Neural progenitor cell (in vitro differentiated cells): ENCODE data around the gene GDE1. TPM values are rescaled to one million over a fixed set of nuclear protein-coding genes. Genes with fewer than 3 reads are reported as not detected.

Experiments
- DNase-seq: peaks from one replicate; pipeline ENCODE4 v3.0.0-alpha.2; 2016; ENCODE audit warnings: low spot score
- H2AFZ ChIP-seq: fragments of 200-600 bp; sonication (generic); replicated peaks from 2 replicates; pipeline ENCODE4 v1.6.1; 2016; ENCODE audit warnings: antibody characterized with exemption
- H3F3A ChIP-seq: fragments of 200-600 bp; sonication (generic); 2 replicates; pipeline ENCODE4 v1.6.1; 2016; ENCODE audit warnings: antibody characterized with exemption, low read depth
- H3K27ac ChIP-seq: fragments of 200-600 bp; sonication (generic); 2 replicates; pipeline ENCODE4 v1.5.1; 2016; ENCODE audit warnings: mild to moderate bottlenecking
- H3K27me3 ChIP-seq: fragments of 200-600 bp; sonication (generic); 2 replicates; pipeline ENCODE4 v1.6.1; 2016; ENCODE audit warnings: mild to moderate bottlenecking, moderate library complexity
- H3K36me3 ChIP-seq: fragments of 200-600 bp; sonication (generic); 2 replicates; pipeline ENCODE4 v1.5.1; 2016
- H3K4me1 ChIP-seq: fragments of 200-600 bp; sonication (generic); 2 replicates; pipeline ENCODE4 v1.6.1; 2016; ENCODE audit warnings: mixed run types
- H3K4me2 ChIP-seq: fragments of 200-600 bp; sonication (generic); 2 replicates; pipeline ENCODE4 v1.6.1; 2016
- H3K4me3 ChIP-seq: fragments of 200-600 bp; sonication (generic); 2 replicates; pipeline ENCODE4 v1.5.1; 2016
- H3K79me2 ChIP-seq: fragments of 200-600 bp; sonication (generic); 2 replicates; pipeline ENCODE4 v1.6.1; 2016; ENCODE audit warnings: low read depth
- H3K9ac ChIP-seq: fragments of 200-600 bp; sonication (generic); 2 replicates; pipeline ENCODE4 v1.6.1; 2016
- H3K9me3 ChIP-seq: fragments of 200-600 bp; sonication (generic); 2 replicates; pipeline ENCODE4 v1.5.1; 2016; ENCODE audit warnings: low read depth
- H4K20me1 ChIP-seq: fragments of 200-600 bp; sonication (generic); 2 replicates; pipeline ENCODE4 v1.6.1; 2016; ENCODE audit warnings: low read depth
- H3K27ac Mint-ChIP-seq: 3 replicates; pipeline ENCODE4 v1.8.0; 2021; ENCODE audit warnings: mixed read lengths
- H3K27me3 Mint-ChIP-seq: 2 replicates; pipeline ENCODE4 v1.8.0; 2022; ENCODE audit warnings: low read depth, mild to moderate bottlenecking, inconsistent platforms, moderate library complexity, mixed read lengths; ENCODE audit not compliant: insufficient read depth
- H3K36me3 Mint-ChIP-seq: 3 replicates; pipeline ENCODE4 v1.8.0; 2021; ENCODE audit warnings: mixed read lengths
- H3K4me1 Mint-ChIP-seq: 3 replicates; pipeline ENCODE4 v1.8.0; 2021; ENCODE audit warnings: mixed read lengths
- H3K4me3 Mint-ChIP-seq: 3 replicates; pipeline ENCODE4 v1.8.0; 2021; ENCODE audit warnings: mild to moderate bottlenecking, moderate library complexity, mixed read lengths
- H3K9me3 Mint-ChIP-seq: 3 replicates; pipeline ENCODE4 v1.8.0; 2020; ENCODE audit warnings: mixed read lengths
- EZH2 ChIP-seq: fragments of 200-600 bp; sonication (generic); IDR thresholded peaks from 2 replicates; pipeline ENCODE4 v1.6.1; 2017; ENCODE audit warnings: antibody characterized with exemption, mild to moderate bottlenecking, moderate library complexity
- EZH2phosphoT487 ChIP-seq: fragments of 200-600 bp; sonication (generic); IDR thresholded peaks from 2 replicates; pipeline ENCODE4 v1.6.1; 2017; ENCODE audit warnings: antibody characterized with exemption
- total RNA-seq: library from RNA; depleted of rRNA; stranded (reverse); fragments of >200 nt; gene quantifications from 2 replicates; pipeline ENCODE4 v1.2.3, GENCODE V29; 2015; ENCODE audit warnings: low replicate concordance
- TF ChIP-seq, protein P1 (sequence below): fragments of 200-600 bp; sonication (generic); IDR thresholded peaks from 2 replicates; pipeline ENCODE4 v1.5.1; 2017; ENCODE audit warnings: antibody characterized with exemption, mild to moderate bottlenecking

The GDE1 gene
- total RNA-seq, 1 donor from 2014 or later, result 43.0 TPM

DNA sequence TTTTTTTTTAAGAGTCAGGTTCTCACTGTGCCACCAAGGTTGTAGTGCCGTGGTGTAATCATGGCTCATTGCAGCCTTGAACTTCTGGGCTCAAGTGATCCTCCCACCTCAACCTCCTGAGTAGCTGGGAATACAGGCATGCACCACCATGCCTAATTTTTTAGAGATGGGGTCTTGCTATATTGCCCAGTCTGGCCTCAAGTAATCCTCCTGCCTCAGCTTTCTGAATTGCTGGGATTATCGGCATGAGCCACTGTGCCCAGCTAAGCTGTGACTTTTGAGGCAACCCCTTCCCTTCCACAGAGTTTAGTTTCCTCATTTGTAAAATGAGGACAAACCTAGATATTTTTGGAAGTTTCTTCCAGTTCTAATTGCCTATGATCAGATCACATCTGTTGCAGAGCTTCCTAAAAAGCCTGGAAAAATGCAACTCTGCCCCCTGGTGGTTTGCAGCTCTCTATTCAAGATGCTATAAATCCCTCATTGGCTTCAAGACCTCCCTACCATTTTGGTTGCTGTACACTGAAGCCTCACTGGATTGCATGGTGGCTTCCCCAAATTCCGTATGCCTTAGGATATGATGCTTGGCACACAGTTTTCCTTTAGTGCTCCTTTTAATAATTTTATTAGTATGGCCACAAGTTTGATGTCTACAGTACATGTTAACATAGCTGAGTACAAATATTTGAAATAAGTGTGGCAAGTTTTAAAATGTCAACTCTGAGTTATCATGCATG, 19.3 kb downstream of the GDE1 start:
- no peaks in the 10 kb centered on the region for H3K27me3 Mint-ChIP-seq
- no peaks in the 10 kb centered on the region for H3K9me3 Mint-ChIP-seq
- H3K9me3 ChIP-seq, result no peaks in the 10 kb centered on the region
- no peaks in the 10 kb centered on the region for H3F3A ChIP-seq
- DNase-seq, result peak; percentile 85
- H3K27me3 ChIP-seq, result no peaks in the 10 kb centered on the region
- H3K36me3 Mint-ChIP-seq, result peaks cover 47% of the 10 kb centered on the region
- H3K4me3 ChIP-seq, result no peak overlapping the region
- no peak overlapping the region for H3K27ac ChIP-seq
- H3K4me1 ChIP-seq, result no peaks in the 10 kb centered on the region
- no peak overlapping the region for H3K9ac ChIP-seq
- peaks cover 4% of the 10 kb centered on the region for H3K4me1 Mint-ChIP-seq
- no peak overlapping the region for H3K4me2 ChIP-seq
- H3K36me3 ChIP-seq, result no peaks in the 10 kb centered on the region
- H2AFZ ChIP-seq, result no peak overlapping the region
- no peak overlapping the region for H3K4me3 Mint-ChIP-seq
- TF ChIP-seq, protein P1, sequence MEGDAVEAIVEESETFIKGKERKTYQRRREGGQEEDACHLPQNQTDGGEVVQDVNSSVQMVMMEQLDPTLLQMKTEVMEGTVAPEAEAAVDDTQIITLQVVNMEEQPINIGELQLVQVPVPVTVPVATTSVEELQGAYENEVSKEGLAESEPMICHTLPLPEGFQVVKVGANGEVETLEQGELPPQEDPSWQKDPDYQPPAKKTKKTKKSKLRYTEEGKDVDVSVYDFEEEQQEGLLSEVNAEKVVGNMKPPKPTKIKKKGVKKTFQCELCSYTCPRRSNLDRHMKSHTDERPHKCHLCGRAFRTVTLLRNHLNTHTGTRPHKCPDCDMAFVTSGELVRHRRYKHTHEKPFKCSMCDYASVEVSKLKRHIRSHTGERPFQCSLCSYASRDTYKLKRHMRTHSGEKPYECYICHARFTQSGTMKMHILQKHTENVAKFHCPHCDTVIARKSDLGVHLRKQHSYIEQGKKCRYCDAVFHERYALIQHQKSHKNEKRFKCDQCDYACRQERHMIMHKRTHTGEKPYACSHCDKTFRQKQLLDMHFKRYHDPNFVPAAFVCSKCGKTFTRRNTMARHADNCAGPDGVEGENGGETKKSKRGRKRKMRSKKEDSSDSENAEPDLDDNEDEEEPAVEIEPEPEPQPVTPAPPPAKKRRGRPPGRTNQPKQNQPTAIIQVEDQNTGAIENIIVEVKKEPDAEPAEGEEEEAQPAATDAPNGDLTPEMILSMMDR, result peak; percentile 86
- TF ChIP-seq EZH2, result no peak
- no peaks in the 10 kb centered on the region for H3K79me2 ChIP-seq
- H4K20me1 ChIP-seq, result no peaks in the 10 kb centered on the region
- H3K27ac Mint-ChIP-seq, result no peak overlapping the region

DNA sequence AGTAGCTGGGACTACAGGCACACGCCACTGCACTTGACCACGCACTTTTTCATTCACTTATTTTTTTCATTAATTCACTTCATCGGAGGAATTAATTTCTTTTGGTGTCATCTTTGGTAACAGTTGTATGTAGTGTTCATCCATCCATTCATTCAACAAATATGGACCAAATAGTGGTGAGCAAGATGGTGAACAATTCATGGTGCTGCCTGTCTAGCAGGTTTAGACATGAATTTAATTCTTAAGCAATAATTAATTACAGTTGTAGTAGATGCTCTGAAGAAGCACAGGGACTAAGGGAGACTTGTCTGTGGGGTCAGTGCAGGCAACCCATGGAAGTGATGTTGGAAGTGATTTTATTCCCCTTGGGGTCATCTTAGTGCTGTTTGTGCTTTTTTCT, 22.4 kb downstream of the GDE1 start:
- no peak overlapping the region for H3K27ac Mint-ChIP-seq
- H3K4me1 Mint-ChIP-seq, result peaks cover 4% of the 10 kb centered on the region
- H3K36me3 Mint-ChIP-seq, result peaks cover 28% of the 10 kb centered on the region
- no peaks in the 10 kb centered on the region for H3F3A ChIP-seq
- H3K27ac ChIP-seq, result no peak overlapping the region
- no peaks in the 10 kb centered on the region for H3K9me3 ChIP-seq
- no peak overlapping the region for H3K4me2 ChIP-seq
- DNase-seq, result no peak
- H4K20me1 ChIP-seq, result no peaks in the 10 kb centered on the region
- H3K4me3 ChIP-seq, result no peak overlapping the region
- no peaks in the 10 kb centered on the region for H3K9me3 Mint-ChIP-seq
- H3K9ac ChIP-seq, result no peak overlapping the region
- no peaks in the 10 kb centered on the region for H3K27me3 Mint-ChIP-seq
- no peaks in the 10 kb centered on the region for H3K27me3 ChIP-seq
- no peak overlapping the region for H3K4me3 Mint-ChIP-seq
- H3K79me2 ChIP-seq, result no peaks in the 10 kb centered on the region
- TF ChIP-seq EZH2phosphoT487, result no peak
- TF ChIP-seq, protein P1, result no peak
- no peak for TF ChIP-seq EZH2
- no peak overlapping the region for H2AFZ ChIP-seq
- H3K36me3 ChIP-seq, result no peaks in the 10 kb centered on the region
- H3K4me1 ChIP-seq, result no peaks in the 10 kb centered on the region

DNA sequence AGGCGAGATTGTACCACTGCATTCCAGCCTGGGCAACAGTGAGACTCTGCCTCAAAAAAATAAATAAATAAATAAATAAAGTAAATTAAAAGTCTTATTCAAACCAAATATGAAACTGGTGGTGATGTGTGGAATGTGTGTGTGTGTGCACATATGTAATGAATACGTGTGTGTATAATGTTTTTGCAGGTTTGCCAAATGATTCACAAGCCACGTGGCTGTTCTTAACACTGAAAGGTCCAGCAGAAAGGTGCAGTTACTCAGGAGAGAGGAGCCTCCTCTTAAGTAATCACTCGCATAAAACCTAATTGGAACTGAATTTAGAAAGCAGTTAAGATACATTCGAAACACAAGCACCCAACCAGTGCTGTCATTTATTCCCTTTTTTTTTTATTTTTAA, 22.9 kb downstream of the GDE1 start:
- H4K20me1 ChIP-seq, result no peaks in the 10 kb centered on the region
- no peaks in the 10 kb centered on the region for H3K27me3 Mint-ChIP-seq
- TF ChIP-seq EZH2 (no peak), EZH2phosphoT487 (no peak)
- TF ChIP-seq, protein P1, result no peak
- H3K27ac ChIP-seq, result no peak overlapping the region
- H3K27ac Mint-ChIP-seq, result no peak overlapping the region
- H3K27me3 ChIP-seq, result no peaks in the 10 kb centered on the region
- peaks cover 25% of the 10 kb centered on the region for H3K36me3 Mint-ChIP-seq
- H2AFZ ChIP-seq, result no peak overlapping the region
- H3K4me2 ChIP-seq, result no peak overlapping the region
- H3K4me1 Mint-ChIP-seq, result peaks cover 4% of the 10 kb centered on the region
- no peaks in the 10 kb centered on the region for H3K36me3 ChIP-seq
- no peaks in the 10 kb centered on the region for H3K4me1 ChIP-seq
- H3K9me3 ChIP-seq, result no peaks in the 10 kb centered on the region
- no peak for DNase-seq
- no peaks in the 10 kb centered on the region for H3F3A ChIP-seq
- H3K4me3 Mint-ChIP-seq, result no peak overlapping the region
- no peak overlapping the region for H3K9ac ChIP-seq
- no peak overlapping the region for H3K4me3 ChIP-seq
- no peaks in the 10 kb centered on the region for H3K79me2 ChIP-seq
- H3K9me3 Mint-ChIP-seq, result no peaks in the 10 kb centered on the region
